CD14-positive monocyte (primary cell): ENCODE results near the gene TNXB. TPM values are rescaled to one million over a fixed set of nuclear protein-coding genes. Genes with fewer than 3 reads are reported as not detected.

Experiments used
- DNase-seq, 3 donors: peaks; one replicate each; pipeline ENCODE4 v3.0.0-alpha.2; 2011 to 2022
- H2AFZ ChIP-seq: 2 replicates; pipeline ENCODE4 v1.6.0; 2012; ENCODE audit warnings: mild to moderate bottlenecking, low read depth, low read length, inconsistent platforms; ENCODE audit not compliant: insufficient read depth, poor library complexity, severe bottlenecking
- H3K27ac ChIP-seq, 2 donors: 1 replicate in 1 of 2; 2 replicates in 1 of 2; pipeline ENCODE4 v1.5.1; 2012 to 2013; ENCODE audit warnings: low read length in 2 of 2, control low read depth in 1 of 2, inconsistent platforms in 1 of 2, low read depth in 1 of 2, mild to moderate bottlenecking in 1 of 2
- H3K27me3 ChIP-seq, 2 donors: one replicate each; pipeline versions ENCODE4 v1.6.0 to v1.6.1; 2011 to 2013; ENCODE audit warnings: low read length in 2 of 2; ENCODE audit not compliant: control insufficient read depth in 2 of 2, insufficient read depth in 2 of 2
- H3K36me3 ChIP-seq, 2 donors: replicated peaks in 1 of 2; 1 replicate in 1 of 2; 2 replicates in 1 of 2; pipeline versions ENCODE4 v1.5.1 to v1.6.1; 2012 to 2013; ENCODE audit warnings: low read length in 2 of 2, control low read depth in 1 of 2, inconsistent platforms in 1 of 2, mild to moderate bottlenecking in 1 of 2; ENCODE audit not compliant: insufficient read depth in 2 of 2, control insufficient read depth in 1 of 2
- H3K4me1 ChIP-seq, 2 donors: 1 replicate in 1 of 2; 2 replicates in 1 of 2; pipeline versions ENCODE4 v1.5.1 to v1.6.1; 2012 to 2013; ENCODE audit warnings: low read length in 2 of 2, control low read depth in 1 of 2, inconsistent platforms in 1 of 2, mild to moderate bottlenecking in 1 of 2, moderate library complexity in 1 of 2; ENCODE audit not compliant: insufficient read depth in 2 of 2, control insufficient read depth in 1 of 2
- H3K4me2 ChIP-seq: replicated peaks from 2 replicates; pipeline ENCODE3; 2012; ENCODE audit warnings: low read length, moderate library complexity, mild to moderate bottlenecking; ENCODE audit not compliant: poor library complexity, severe bottlenecking; ENCODE audit errors: extremely low read depth
- H3K4me3 ChIP-seq, 3 experiments: fragments of 200-600 bp in 1 of 3; sonication (generic) in 1 of 3; replicated peaks in 1 of 3; 1 replicate in 2 of 3; 2 replicates in 1 of 3; pipeline ENCODE4 v1.5.1; 2011 to 2013; ENCODE audit warnings: low read length in 3 of 3, mild to moderate bottlenecking in 3 of 3, control low read depth in 2 of 3, low read depth in 2 of 3, inconsistent platforms in 1 of 3, moderate library complexity in 1 of 3
- H3K79me2 ChIP-seq: 2 replicates; pipeline ENCODE4 v1.6.0; 2012; ENCODE audit warnings: mild to moderate bottlenecking, control low read depth, inconsistent platforms, low read length, moderate library complexity; ENCODE audit not compliant: insufficient read depth
- H3K9ac ChIP-seq: 2 replicates; pipeline ENCODE4 v1.6.0; 2017; ENCODE audit warnings: low read length, mild to moderate bottlenecking; ENCODE audit not compliant: insufficient read depth, poor library complexity, severe bottlenecking
- H3K9me3 ChIP-seq, 2 donors: replicated peaks in 1 of 2; 1 replicate in 1 of 2; 2 replicates in 1 of 2; pipeline versions ENCODE4 v1.5.1 to v1.6.1; 2012 to 2013; ENCODE audit warnings: low read length in 2 of 2, control low read depth in 1 of 2; ENCODE audit not compliant: control insufficient read depth in 1 of 2, insufficient read depth in 1 of 2
- H4K20me1 ChIP-seq: 2 replicates; pipeline ENCODE4 v1.6.0; 2012; ENCODE audit warnings: mild to moderate bottlenecking, low read length, control low read depth, moderate library complexity; ENCODE audit not compliant: insufficient read depth
- H3K27ac Mint-ChIP-seq, 7 donors: one replicate each; pipeline ENCODE4 v1.8.0; 2020; ENCODE audit warnings: mild to moderate bottlenecking in 7 of 7, mixed read lengths in 7 of 7, moderate library complexity in 6 of 7, inconsistent platforms in 2 of 7
- H3K27me3 Mint-ChIP-seq, 3 donors: one replicate each; pipeline ENCODE4 v1.8.0; 2021 to 2022; ENCODE audit warnings: low read depth in 3 of 3, mild to moderate bottlenecking in 3 of 3, mixed read lengths in 3 of 3, moderate library complexity in 3 of 3, inconsistent platforms in 1 of 3
- H3K36me3 Mint-ChIP-seq, 2 donors: one replicate each; pipeline ENCODE4 v1.8.0; 2020; ENCODE audit warnings: mixed read lengths in 2 of 2, inconsistent platforms in 1 of 2, mild to moderate bottlenecking in 1 of 2
- H3K4me1 Mint-ChIP-seq: one replicate; pipeline ENCODE4 v1.8.0; 2020; ENCODE audit warnings: mild to moderate bottlenecking, mixed read lengths
- H3K4me3 Mint-ChIP-seq, 2 donors: one replicate each; pipeline ENCODE4 v1.8.0; 2020; ENCODE audit warnings: mild to moderate bottlenecking in 2 of 2, mixed read lengths in 2 of 2, moderate library complexity in 1 of 2
- H3K9me3 Mint-ChIP-seq, 7 donors: one replicate each; pipeline ENCODE4 v1.8.0; 2020 to 2022; ENCODE audit warnings: mixed read lengths in 7 of 7, mild to moderate bottlenecking in 6 of 7, moderate library complexity in 6 of 7, inconsistent platforms in 2 of 7
- WGBS: methylation state at CpG from one replicate; pipeline ENCODE4 v1.1.5; 2013; ENCODE audit warnings: missing lambda C conversion rate; ENCODE audit not compliant: insufficient coverage; 5-methylcytosine and 5-hydroxymethylcytosine counted together
- intact Hi-C, 2 donors: fragments of 100-400 bp; cut with micrococcal nuclease; formaldehyde crosslinking; loops; one replicate each; pipeline versions ENCODE4 v1.15.0 to v1.15.1; 2023
- polyA plus RNA-seq, 3 donors: library from polyadenylated mRNA; depleted of rRNA in 1 of 3; unstranded in 2 of 3; stranded (reverse) in 1 of 3; fragments of 300-500 nt in 2 of 3; fragments of >200 nt in 1 of 3; fragmentation: Illumina TruSeq in 2 of 3; gene quantifications; 1 replicate in 2 of 3; 2 replicates in 1 of 3; pipeline ENCODE4 v1.2.3, GENCODE V29; 2012 to 2021
- TF ChIP-seq, protein P1 (sequence below): fragments of 200-600 bp; IDR thresholded peaks from one replicate; pipeline ENCODE4 v1.8.0; 2022; ENCODE audit warnings: antibody characterized with exemption, mild to moderate bottlenecking

TNXB gene
- polyA plus RNA-seq, 3 donors: 1.2 TPM; not detected in 2

DNA sequence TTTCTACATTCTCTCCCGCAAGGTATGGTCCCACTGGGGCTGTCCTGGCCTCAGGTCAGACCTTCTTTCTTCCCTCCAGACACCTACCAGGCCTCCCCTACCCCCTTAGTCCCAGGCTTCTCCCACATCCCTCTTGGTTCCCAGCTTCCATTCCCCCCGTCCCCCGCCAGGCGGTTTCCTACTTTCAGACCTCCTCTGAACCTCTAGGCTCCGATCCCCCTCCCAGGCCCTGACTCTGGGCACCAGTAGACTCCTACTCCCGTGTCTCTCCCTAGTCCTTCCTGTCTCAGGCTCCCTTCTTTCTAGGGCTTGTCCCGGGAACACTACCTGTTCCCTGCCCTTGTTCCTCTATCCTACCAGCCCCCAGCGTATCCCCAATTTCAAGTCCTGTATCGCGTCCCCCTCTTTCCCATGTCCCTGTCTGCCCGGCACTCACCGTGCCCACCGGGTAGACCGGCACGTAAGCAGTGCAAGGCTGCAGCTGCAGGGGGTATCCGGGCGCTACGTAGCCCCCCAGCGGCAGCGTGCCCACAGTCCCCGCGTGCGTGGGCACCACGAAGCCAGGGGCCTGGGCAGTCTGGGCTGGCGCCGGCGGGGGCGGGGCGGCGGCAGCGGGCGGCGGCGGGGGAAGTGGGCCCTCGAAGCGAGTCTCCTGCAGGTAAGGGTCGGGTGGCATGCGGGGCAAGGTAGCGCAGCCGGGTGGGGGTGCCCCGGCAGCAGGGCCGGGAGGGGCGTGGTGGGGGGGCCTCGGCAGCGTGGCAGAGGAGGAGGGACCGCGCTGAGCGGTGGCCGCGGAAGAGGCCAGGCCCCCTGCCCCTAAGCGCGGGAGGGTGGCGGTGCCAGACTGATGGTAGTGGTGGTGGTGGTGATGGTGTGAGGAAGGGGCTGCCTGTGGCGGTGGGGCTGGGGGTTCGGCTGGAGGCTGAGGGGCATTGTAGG, 41.1 kb upstream of the TNXB start:
- 57% methylated on average over 51 of the region's 55 CpGs for WGBS
- Histone ChIP-seq H3K4me3 (no peak overlapping the region), H3K9me3 (peaks cover 0 to 11% of the 10 kb centered on the region in 2 donors)

DNA sequence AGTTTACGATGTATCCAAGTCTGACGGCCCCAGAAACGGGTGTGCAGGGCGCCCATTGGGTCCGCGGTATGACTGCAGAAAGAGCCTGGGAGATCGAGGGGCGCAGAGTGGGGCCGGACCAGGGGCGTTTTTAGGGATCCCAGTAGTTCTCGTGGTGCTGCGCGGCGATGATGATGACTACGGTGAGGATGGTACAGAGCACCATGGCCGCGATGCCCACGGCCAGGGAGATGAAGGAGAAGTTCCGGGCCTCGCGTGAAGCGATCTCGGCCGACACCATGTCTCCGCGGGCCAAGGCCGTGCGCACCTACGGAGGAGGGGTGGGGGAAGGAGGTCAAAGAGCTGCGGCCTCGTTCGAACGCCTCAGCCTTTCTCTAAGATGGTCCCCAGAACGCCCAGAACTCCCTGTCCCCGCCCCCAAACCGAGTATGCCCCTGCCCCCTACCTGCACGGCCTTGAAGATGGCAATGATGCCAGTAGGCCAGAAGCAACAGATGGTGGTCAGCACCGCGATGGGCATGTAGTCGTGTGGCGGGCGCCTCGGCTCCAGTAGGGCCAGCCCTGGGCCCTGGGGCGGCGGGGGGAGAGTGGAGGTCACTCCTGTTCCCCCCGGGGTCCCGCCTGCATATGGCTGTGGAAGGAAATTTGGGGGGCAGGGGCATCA, 40.1 kb upstream of the TNXB start:
- Mint-ChIP-seq H3K4me3 (peak overlapping the region; percentile 87 to 95), H3K27ac (peak overlapping the region in 5 of 7 donors; percentile 41 to 83 (median 77)), H3K4me1 (peaks cover 30% of the 10 kb centered on the region), H3K36me3 (peaks cover 0 to 13% of the 10 kb centered on the region in 2 donors), H3K27me3 (peaks cover 62 to 80% (median 71%) of the 10 kb centered on the region in 3 donors), H3K9me3 (peaks cover 0 to 29% (median 11%) of the 10 kb centered on the region in 7 donors)
- H3K79me2 ChIP-seq: no peaks in the 10 kb centered on the region
- H3K27ac ChIP-seq: no peak overlapping the region
- no peaks in the 10 kb centered on the region for H4K20me1 ChIP-seq
- H3K4me3 ChIP-seq: peak overlapping the region; percentile 28 to 75 (median 41)
- peaks cover 24 to 27% of the 10 kb centered on the region in 2 donors for H3K4me1 ChIP-seq
- no peaks in the 10 kb centered on the region for H3K36me3 ChIP-seq
- peaks cover 0 to 11% of the 10 kb centered on the region in 2 donors for H3K9me3 ChIP-seq
- H2AFZ ChIP-seq: peak overlapping the region; percentile 76
- TF ChIP-seq, protein P1, sequence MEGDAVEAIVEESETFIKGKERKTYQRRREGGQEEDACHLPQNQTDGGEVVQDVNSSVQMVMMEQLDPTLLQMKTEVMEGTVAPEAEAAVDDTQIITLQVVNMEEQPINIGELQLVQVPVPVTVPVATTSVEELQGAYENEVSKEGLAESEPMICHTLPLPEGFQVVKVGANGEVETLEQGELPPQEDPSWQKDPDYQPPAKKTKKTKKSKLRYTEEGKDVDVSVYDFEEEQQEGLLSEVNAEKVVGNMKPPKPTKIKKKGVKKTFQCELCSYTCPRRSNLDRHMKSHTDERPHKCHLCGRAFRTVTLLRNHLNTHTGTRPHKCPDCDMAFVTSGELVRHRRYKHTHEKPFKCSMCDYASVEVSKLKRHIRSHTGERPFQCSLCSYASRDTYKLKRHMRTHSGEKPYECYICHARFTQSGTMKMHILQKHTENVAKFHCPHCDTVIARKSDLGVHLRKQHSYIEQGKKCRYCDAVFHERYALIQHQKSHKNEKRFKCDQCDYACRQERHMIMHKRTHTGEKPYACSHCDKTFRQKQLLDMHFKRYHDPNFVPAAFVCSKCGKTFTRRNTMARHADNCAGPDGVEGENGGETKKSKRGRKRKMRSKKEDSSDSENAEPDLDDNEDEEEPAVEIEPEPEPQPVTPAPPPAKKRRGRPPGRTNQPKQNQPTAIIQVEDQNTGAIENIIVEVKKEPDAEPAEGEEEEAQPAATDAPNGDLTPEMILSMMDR: peak; percentile 47
- peaks cover 36 to 74% of the 10 kb centered on the region in 2 donors for H3K27me3 ChIP-seq
- WGBS: 19% methylated on average over 32 of the region's 47 CpGs
- H3K9ac ChIP-seq: peak overlapping the region; percentile 13
- H3K4me2 ChIP-seq: peak overlapping the region; percentile 87
- intact Hi-C loops: no loop called here
- no peak for DNase-seq

More for the DNA sequence above, 41.1 kb upstream of the TNXB start:
- TF ChIP-seq, protein P1: no peak
- H3K4me1 Mint-ChIP-seq: peaks cover 40% of the 10 kb centered on the region
- no peaks in the 10 kb centered on the region for H4K20me1 ChIP-seq
- peaks cover 0 to 13% of the 10 kb centered on the region in 2 donors for H3K36me3 Mint-ChIP-seq
- H3K27ac Mint-ChIP-seq: no peak overlapping the region
- H2AFZ ChIP-seq: no peak overlapping the region
- H3K27ac ChIP-seq: no peak overlapping the region
- H3K36me3 ChIP-seq: no peaks in the 10 kb centered on the region
- H3K9ac ChIP-seq: no peak overlapping the region
- peak overlapping the region; percentile 9 to 95 for H3K4me3 Mint-ChIP-seq
- peaks cover 36 to 74% of the 10 kb centered on the region in 2 donors for H3K27me3 ChIP-seq
- H3K27me3 Mint-ChIP-seq: peaks cover 66 to 89% (median 79%) of the 10 kb centered on the region in 3 donors
- peaks cover 33 to 37% of the 10 kb centered on the region in 2 donors for H3K4me1 ChIP-seq
- no peak overlapping the region for H3K4me2 ChIP-seq
- intact Hi-C loops: no loop called here
- no peak for DNase-seq
- peaks cover 0 to 31% (median 11%) of the 10 kb centered on the region in 7 donors for H3K9me3 Mint-ChIP-seq
- H3K79me2 ChIP-seq: no peaks in the 10 kb centered on the region
